HG03060 (cell line): ENCODE data around the gene FOXN4.

Experiments
- ATAC-seq: cut with Tn5 transposase; IDR thresholded peaks from one replicate; pipeline ENCODE4 v1.9.1; 2021; ENCODE audit warnings: low read depth, moderate number of reproducible peaks; ENCODE audit not compliant: unreplicated experiment

The FOXN4 gene

DNA sequence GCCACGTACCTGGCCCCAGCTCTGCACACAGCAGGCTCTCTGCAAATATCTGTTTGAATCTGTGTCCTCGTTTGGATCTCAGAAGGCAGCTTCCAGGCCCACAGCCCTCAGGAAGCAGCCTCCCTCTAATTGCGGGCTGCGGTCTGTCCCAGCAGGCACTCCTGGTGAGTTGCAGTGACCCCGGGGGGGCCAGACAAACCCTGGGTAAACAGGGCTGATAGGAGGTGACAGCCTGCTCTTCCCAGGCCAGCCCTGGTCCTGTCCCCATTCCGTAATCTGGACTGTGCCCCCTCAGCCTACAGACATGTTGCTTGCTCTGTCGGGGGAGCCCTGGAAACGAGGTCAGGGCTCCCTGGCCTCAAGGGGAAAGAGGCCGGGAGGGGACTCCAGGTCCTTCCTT, 2.0 kb downstream of the FOXN4 start:
- no peak for ATAC-seq

- no peak for ATAC-seq
Measured at GRCh38 chr12:109305547-109305946, 3.5 kb downstream of the FOXN4 start.

DNA sequence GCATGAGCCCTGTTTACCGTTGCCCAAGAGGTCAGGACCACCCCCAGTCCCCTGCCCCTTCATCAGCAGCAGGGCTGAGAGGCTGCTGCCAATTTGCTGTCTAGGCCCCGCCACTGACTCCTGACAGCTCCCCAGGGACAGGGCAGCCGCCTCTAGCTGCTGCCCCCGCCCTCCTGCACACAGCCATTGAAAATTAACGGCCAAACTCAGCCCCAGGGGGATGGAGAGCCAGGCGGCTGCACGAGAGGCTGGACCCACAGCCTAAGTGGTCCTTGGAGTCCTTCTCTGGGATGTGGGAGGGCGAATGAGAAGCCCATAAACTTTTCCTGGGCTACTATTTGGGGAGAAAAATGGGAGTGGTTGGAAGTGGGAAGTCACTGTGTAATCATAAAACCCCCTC, 4.6 kb downstream of the FOXN4 start:
- no peak for ATAC-seq

DNA sequence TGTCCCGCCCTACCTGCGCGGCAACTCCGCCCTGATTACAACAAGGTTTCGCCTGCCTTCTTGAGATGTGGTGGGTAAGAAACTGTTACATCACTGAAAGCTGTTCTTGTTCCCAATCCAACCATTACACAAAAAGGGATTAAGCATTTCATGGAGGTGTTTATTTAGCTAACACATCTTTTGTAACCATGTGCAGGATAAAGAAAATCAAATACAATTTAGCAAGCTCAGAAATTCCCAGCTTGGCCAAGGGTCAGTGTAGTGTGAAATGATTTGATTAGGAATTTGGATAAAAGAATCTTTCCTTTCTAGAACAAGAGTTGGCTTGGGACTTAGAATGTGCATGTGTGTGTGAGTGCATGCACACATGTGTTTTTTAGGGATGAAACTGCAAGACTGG, 6.3 kb downstream of the FOXN4 start:
- no peak for ATAC-seq

DNA sequence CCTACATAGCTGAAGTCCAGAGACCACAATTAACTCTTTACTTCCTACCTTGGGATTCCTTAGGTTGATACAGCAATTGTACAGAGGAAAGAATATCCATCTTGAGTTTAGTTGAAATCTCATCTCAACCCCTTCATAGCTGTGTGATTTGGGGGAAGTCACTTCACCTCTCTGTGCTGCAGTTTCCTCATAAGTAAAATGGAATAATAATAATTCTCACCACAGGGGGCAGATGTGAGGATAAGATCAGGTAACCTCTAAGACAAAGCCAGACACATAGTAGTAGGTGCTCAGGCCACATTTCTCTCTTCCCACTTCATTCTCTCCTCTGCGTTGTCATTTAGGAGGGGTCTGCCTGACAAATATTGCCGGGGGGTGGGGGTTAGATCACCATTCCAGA, 6.7 kb downstream of the FOXN4 start:
- ATAC-seq = no peak

DNA sequence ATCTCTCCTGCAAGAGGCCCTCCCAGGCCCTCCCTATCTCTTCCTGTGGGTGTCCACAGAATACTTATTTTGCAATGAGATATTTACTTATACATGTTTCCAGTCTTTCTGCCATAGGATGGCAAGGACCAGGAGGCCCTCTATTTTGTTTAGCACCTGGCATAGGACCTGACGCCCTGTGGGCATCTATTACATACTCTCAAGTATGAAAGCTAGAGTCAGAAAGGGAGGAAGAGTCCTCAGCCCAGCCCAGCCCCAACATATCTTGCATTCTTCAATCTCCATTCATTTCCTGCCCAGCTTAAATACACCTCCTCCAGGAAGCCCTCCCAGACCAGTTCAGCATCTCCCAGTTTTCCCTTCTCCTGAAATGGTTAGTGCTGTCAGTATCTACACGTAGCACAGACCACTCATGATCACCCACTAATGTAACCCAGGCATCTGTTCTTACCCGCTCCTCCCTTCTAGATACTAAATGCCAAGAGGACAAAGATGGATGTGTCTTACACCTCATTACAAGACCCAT, 7.4 kb downstream of the FOXN4 start:
- ATAC-seq = no peak

GRCh38 chr12:109299849-109300248, 9.2 kb downstream of the FOXN4 start:
- ATAC-seq = no peak

- no peak for ATAC-seq
Measured at GRCh38 chr12:109296431-109296830, 12.7 kb downstream of the FOXN4 start.

DNA sequence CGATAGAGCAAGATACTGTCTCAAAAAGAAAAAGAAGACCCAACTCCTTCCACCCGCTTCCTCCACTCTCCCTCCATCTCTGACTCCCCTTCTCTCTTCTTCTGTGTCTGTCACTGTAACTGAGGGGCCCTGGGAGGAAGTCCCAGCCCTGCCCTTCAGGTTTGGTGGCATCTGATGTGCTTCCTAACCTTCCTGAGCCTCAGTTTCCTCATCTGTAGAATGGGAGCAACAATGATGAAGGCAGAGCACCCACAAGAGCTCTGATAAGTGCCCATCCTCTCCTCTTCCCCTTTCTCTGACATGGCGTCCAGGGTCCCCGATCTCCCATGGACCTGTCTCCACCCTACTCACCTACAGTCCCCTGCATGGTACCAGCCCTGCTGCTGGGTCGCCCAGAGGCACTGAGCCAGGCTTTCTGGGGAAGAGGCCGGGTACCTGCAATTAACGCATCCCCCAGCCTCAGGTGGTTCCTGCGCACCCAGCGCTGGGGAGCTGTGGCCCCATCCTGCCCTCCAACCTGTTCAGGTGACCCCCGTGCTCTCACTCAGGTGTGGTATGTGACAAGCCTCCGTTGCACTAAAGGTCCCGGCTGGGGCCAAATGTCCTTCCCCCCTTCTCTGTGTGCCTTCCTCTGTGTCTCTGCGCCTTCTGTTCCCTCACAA, 13.2 kb downstream of the FOXN4 start:
- ATAC-seq = no peak

DNA sequence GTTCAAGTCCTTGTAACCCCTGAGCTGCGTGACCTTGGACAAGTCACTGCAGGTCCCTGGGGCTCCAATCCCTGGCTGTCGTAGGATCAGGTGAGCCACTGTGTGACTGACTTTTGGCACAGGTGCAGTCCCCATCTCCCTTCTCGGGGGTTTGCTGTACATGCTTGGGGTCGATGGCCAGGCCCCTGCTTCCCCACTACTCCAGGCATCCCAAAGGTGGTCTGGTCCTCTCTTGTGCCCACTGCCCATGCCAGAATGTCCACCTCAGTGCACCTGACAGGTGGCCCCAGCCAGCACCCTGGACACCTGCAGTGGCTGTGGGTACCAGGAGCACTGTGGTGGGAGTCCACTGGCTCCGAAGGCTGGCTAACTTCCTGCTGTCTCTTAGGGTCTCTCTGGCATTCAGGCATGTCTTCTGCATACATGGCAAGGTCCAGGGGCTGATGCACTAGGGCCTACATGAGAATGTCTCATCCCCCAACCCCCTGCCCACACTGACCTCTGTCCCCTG, 14.7 kb downstream of the FOXN4 start:
- ATAC-seq = no peak

GRCh38 chr12:109293106-109293505, 16.0 kb downstream of the FOXN4 start:
- ATAC-seq = no peak

DNA sequence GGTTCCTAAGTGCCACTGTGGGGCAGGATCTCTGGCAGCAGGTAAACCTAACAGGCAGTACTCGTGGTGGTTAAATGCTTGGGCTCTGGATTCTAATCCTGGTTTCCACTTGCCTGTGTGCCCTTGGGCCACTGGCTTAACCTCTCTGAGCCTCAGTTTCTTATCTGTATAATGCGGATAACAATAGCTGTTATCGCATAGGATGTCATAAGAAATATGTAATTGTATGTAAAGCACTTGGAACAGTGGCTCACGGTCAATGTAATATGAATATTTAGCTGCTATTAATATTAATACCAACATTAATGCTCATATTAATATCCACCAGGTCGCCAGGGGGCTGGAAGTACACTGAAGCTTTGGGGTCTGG, 16.8 kb downstream of the FOXN4 start:
- ATAC-seq = no peak

DNA sequence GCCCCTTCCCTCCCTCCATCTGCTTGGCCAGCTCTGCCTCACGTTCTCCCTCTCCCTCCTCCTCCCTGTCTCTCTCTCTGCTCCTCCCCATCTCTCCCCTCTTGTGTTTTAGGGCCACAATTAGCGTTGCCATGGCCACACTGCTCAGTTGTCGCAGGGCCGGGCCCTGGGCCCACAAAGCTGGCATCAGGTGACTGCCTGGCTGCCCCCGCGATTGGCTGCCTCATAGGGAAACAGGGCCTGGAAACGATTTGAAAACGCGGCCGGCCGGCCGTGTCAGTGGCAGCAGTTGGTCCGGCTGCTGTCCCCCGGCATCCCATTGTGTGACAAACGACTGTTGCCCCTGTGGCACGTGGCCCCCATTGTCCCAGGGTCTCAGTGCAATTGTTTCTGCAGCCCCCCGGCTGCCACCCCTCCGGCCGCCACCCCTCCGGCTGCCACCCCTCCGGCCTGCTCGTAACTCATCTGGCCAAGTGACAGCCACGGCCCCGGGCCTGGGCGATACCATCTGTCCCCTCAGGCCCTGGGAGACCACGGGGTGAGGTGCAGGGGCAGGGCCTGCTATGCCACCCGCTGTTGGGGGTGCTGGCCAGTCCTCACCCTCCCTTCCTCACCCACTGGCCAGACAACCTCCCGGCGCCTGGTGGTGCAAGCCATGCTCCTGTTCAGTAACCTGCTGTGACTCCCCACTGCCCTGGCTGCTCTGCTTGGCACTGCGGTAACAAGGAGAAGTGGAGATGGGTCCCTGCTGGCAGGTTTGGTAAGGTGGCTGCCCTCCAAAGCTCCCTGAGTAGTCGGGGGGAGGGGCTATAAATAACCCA, 17.4 kb downstream of the FOXN4 start:
- ATAC-seq = no peak

DNA sequence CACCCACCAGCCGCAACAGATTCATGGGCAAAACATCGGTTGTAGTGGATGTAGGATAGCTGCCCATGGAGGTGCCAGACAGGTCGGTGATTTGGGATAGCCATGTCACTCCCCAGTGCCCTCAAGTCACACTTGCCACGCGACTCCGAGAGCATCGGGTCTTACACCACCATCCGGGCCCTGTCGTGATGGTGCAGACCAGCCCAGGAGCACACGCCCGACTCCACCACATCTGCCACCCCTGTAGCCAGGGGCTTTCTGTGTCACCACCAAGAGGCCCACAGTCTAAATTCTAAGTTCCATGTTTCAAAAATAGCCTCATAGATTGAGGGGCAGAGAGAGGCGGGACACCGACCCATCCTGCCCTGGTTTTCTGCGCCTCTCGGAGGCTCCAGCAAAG, 18.0 kb downstream of the FOXN4 start:
- no peak for ATAC-seq

GRCh38 chr12:109290061-109290460, 19.0 kb downstream of the FOXN4 start:
- no peak for ATAC-seq

GRCh38 chr12:109289551-109289950, 19.5 kb downstream of the FOXN4 start:
- ATAC-seq = no peak

GRCh38 chr12:109289004-109289403, 20.1 kb downstream of the FOXN4 start:
- no peak for ATAC-seq

GRCh38 chr12:109288571-109288970, 20.5 kb downstream of the FOXN4 start:
- ATAC-seq = no peak

DNA sequence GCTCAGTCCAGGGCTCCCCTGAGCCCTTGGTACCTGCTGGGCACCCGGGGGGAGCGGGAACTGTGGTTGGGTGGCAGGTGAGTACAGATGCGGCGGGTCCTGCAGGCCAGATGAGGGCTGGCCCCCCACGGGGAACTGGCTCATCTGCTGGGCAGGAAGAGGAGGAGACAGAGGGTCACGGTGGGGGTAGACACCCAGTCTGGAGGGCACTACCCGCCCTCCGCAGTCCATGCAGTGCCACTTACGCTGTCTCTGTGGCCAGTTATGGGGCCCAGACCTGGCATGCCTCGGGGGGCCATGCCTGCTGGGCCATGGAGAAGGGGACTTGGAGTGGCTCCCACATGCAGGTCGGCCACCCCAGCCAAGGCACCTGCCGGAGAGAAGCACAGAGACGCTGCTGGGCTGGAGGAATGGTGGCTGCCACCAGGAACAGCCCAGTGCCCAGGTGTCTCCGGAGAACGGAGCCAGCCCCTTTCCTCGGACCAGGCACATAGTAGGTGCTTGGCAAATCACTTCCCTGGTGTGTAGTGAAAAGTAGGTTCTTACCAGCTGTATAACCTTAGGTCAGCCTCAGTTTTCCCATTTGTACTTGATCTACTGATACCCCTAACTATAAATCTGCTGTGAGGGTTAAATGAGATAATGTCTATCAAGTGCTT, 21.1 kb downstream of the FOXN4 start:
- ATAC-seq = no peak

DNA sequence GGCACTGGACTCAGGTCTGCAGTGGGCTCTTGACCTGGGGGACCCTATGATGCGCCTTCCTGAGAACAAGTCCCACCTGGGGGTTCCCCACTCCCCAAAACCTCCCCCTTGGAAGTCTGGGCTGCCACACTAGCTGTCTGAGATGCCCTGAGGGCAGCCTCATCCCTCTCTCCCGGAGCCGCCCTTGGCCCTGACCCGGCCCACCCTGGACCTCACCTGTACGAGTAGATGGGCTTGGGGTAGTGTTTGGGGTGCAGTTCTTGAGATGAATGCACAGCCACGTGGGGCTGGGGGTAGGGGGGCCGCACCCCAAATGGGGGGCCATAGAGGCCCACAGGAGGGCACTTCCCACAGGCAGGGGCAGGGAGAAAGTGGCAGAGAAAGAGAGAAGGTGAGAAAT, 21.9 kb downstream of the FOXN4 start:
- no peak for ATAC-seq

- no peak for ATAC-seq
Measured at GRCh38 chr12:109286652-109287051, 22.4 kb downstream of the FOXN4 start.
